Measurements from ENCODE around the gene LUZP2.

GRCh38 chr11:24944891-24945290 lies 448.0 kb downstream of the LUZP2 start:
- TF ChIP-seq CTCF (optimal IDR thresholded peaks at IDR 0.05 in 1 of 3, IDR thresholded peaks at IDR 0.05 in 1 of 3, conservative IDR thresholded peaks at IDR 0.05 in 1 of 3; ENCODE audit: extremely low read depth in 1 of 3, insufficient read depth in 2 of 3, low read length in 3 of 3) (no peak), EZH2 (IDR thresholded peaks at IDR 0.05; ENCODE audit: low read length) (no peak)
